Amniotic stem cell (primary cell): ENCODE measurements around the gene FITM1.
"Not testable (repeated sequence)": the region's sequence is repeated elsewhere in the genome, so short reads cannot be mapped to it uniquely, and the experiment has no call there.

Experiments
- DNase-seq: peaks from one replicate; lab custom pipeline; 2025; lab: John Stamatoyannopoulos, UW

The FITM1 gene

DNA sequence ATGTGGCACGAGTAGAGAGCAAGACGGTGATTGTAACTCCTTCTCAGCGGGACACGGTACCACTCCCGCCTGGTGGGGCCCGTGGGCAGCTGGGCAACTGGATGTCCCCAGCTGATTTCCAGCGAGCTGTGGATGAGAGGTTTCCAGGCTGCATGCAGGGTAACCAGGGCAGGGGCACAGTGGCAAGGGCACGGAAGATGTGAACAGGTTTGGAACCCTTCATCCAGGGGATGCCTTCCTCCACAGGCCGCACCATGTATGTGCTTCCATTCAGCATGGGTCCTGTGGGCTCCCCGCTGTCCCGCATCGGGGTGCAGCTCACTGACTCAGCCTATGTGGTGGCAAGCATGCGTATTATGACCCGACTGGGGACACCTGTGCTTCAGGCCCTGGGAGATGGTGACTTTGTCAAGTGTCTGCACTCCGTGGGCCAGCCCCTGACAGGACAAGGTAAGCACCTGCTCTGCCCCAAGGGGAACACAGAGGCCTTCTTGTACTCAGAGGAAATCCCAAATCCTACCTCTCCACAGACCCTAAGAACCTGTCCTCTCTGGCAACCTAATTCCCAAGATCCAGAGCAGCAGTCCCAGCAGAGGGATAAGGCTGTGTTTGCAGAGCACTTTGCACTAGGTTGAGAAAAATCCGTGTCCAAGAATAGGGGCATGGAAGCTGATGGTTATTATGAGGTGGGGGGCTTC, 32.1 kb upstream of the FITM1 start:
- no peak for DNase-seq

DNA sequence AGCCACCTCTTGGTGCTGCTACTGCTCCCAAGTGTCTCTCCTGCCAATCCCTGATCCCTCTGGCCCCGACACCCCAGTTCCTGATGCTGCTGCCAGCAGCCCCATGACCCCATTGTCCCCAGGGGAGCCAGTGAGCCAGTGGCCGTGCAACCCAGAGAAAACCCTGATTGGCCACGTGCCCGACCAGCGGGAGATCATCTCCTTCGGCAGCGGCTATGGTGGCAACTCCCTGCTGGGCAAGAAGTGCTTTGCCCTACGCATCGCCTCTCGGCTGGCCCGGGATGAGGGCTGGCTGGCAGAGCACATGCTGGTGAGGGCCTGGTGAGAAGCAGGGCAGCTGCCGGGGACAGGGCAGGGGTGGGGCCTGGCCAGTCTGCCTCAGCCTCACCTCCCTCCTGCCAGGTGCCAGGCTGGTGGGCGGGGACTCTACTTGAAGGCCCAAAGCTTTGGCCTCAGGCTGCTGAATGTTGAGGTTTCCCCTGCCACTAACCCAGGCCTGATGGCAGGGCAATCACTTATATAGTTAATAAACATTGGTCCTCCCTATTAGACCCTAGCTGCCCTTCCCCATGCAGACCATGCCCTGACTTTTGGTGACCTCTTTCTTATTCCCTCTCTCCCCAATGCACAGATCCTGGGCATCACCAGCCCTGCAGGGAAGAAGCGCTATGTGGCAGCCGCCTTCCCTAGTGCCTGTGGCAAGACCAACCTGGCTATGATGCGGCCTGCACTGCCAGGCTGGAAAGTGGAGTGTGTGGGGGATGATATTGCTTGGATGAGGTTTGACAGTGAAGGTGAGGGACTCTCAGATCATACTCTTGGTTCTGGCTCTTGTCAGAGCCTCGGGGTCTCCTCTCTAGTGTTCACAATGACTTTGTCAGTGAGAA, 31.3 kb upstream of the FITM1 start:
- DNase-seq, result no peak

DNA sequence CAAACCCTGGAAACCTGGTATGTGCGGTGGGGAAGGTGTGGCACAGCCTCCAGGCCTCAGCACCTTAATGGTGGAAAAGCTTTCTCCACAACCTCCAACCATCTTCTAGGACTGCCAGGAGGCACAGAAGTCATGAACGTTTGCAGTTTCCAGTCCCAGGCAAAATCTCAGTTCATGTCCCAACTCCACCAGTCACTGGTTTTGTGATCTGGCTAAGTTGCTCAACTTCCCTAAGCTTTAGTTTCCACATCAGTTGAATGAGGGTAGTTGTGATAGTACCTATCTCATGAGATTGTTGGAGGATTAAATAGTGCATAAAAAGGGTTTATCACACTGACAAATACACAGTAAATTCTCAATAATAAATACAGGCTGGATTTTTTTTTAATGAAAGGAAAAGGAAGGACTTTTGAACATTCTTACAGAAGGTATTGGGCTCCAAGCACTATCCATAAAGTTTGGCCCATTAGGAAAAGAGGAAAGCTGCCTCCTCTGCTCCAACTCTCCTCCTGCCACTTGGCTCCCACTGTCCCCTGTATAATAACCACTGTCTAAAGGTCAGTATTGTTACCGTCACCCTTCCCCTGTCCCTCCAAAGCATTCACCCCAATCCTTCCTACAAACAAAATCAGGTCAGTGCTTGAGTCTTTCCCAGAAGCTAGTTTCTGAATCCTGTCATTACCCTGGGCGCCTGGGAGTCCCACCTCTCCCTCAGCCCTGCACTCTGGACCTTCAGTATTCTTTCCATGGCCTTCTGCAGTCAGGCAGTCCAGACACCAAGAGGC, 30.1 kb upstream of the FITM1 start:
- DNase-seq, result no peak

DNA sequence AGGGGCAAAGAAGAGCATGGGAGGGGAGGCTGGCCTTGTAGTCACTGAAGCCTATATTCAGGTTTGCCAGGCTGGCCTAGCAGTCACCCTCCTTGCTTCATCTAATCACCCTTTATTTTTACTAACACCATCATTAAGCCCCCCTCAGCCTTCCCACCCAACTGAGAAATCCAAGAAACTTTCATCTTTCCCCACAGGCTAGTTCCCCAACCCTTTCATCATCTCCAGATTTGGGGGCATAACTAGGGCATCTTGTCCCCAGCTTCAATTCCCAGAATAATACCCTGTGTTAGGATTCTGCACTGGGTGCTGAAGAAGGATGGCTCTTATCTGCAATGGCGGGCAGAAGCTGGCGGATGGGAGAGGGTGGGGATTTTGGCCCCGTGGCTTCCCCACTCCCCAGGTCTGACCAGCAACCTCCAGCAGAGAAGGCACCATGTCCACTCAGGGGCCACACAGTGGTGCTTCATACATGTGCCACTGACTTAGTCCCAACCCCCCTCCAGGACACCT, 29.4 kb upstream of the FITM1 start:
- DNase-seq, result no peak

DNA sequence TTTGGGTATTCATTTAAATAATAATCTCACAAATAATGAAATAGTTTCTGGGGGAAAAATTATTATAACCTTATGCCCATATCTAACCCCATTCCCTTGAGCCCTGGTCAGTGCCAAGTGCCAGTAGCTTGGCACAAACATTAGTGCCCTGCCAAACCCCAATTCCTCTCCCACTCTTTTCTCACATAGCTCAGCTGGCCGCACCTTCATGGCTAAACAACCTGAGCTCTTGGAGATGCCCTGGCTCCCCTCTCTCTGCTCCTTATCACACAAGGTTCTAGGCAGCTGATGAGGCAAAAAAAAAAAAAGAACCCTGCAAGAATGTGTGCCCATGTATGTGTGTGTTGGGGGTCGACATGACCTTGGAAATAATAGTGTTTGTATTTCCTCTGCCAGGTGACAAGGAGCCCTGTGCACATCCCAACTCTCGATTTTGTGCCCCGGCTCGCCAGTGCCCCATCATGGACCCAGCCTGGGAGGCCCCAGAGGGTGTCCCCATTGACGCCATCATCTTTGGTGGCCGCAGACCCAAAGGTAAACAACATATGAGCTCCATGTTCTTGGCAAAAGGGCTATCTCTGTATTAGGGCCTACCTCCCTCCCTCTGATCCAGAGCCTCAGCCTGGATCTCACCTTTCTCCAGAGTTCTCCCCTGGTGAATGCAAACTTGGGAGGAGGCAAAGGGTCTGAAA, 28.0 kb upstream of the FITM1 start:
- DNase-seq, result no peak

DNA sequence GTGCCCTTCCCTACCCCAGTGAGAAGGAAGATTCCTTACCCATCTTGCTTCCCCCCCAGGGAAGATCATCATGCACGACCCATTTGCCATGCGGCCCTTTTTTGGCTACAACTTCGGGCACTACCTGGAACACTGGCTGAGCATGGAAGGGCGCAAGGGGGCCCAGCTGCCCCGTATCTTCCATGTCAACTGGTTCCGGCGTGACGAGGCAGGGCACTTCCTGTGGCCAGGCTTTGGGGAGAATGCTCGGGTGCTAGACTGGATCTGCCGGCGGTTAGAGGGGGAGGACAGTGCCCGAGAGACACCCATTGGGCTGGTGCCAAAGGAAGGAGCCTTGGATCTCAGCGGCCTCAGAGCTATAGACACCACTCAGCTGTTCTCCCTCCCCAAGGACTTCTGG, 27.0 kb upstream of the FITM1 start:
- no peak for DNase-seq

DNA sequence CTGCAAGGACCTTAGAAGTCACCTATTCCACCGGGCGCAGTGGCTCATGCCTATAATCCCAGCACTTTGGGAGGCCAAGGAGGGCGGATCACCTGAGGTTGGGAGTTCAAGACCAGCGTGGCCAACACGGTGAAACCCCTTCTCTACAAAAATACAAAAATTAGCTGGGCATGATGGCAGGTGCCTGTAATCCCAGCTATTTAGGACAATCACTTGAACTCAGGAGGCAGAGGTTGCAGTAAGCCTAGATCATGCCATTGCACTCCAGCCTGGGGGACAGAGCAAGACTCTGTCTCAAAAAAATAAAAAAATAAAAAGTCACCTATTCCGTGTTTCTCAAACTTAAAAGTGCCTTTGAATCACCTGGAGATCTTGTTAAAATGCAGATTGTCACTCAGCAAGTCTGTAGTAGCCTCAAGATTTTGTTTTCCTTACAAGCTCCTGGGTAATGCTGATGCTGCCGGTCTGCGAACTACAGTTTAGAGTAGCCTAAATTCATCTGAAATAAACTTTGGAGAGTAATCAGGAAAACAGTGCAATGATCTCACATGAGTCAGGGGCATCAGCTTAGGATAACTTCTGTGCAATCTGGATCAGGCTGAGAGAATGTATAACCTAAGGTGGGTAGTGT, 24.7 kb upstream of the FITM1 start:
- DNase-seq, result not testable (repeated sequence)

DNA sequence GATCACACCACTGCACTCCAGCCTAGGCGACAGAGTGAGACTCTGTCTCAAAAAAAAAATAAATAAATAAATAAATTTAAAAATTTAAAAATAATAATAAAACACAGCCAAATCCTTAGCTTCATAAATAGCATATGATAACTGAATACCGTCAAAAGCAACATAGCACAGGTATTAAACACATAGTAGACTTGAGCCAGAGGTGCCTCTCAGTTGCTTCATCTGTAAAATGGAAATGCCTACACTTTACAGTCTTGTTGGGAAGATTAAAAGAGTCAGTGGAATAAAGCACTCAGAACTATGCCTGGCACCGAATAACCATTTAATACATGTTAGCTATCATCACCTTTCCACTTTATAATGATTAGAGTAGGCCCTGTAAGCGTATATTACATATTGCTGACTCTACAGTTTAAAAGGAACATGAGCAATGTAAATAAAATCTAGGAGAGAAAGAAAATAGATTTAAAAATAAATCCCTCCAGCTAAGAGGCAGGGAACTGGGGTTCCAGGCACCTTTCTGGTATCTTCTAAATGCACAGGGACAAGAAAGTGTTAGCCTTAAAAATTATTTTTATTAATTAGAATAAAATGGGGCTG, 23.7 kb upstream of the FITM1 start:
- no peak for DNase-seq

DNA sequence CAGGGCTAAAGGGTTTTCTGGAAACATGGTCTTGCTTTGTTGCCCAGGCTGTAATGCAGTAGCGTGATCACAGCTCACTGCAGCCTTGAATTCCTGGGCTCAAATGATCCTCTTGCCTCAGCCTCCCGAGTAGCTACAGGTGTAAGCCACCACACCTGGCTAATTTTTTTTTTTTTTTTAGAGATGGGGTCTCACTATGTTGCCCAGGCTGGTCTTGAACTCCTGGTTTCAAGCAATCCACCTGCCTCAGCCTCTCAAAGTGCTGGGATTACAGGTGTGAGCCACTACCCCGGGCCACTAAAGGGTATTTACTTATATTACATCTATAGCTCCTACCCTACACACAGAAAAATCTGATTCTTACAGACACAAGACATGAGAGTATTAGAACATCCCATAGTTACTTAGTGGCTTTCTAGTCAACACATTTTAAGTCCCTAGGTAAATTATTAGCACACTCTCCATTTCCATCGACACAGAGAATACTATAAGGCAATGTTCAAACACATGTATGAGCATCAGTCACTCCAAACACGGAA, 22.1 kb upstream of the FITM1 start:
- no peak for DNase-seq

DNA sequence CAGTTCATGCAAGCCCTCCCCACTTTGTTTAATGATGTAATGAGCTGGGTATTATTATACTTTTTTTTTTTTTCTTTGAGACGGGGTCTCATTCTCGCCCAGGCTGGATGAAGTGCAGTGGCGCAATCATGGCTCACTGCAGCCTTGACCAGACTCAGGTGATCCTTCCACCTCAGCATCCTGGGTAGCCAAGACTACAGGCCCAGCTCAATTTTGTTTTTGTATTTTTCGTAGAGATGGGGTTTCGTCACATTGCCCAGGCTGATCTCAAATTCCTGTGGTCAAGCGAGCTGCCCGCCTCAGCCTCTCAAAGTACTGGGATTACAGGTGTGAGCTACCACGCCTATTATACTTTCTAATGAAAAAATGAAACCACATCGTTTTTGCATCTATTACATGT, 20.4 kb upstream of the FITM1 start:
- no peak for DNase-seq

DNA sequence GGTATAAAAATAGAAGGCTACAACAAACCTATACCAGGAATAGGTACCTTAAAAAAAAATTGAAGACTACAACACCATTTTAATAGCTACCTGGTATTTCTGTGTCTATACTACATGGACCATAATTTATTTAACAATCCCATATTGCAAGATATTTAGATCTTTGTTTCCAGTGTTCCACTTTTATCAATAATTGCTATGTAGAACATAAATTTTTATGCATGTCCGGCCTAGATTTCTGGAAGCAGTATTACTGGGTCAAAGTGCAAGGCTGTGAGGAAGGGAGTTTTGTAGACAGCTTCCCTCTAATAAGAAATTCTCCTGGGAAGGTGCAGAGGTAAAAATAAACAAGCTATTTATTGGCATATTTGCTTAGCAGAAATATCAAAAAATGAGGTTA, 19.9 kb upstream of the FITM1 start:
- no peak for DNase-seq

DNA sequence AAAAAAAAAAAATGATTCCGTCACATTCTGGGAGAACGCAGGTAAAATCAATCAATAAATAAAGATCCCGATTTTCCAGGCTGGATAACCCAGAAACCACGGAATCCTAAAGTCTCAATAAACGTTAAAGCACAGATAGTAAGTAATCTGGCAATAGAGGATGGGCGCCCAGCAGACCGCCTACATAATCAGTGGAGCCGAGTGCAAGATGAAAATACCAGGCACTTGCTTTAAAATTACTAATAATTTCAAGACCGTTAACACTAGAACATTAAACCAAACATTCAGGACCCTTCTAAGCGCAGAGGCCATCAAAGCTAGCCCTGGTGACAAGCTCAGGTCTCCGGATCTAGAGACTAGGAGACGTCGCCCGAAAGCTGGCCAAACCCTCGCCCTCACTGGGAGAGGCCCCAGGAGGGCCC, 17.1 kb upstream of the FITM1 start:
- no peak for DNase-seq

DNA sequence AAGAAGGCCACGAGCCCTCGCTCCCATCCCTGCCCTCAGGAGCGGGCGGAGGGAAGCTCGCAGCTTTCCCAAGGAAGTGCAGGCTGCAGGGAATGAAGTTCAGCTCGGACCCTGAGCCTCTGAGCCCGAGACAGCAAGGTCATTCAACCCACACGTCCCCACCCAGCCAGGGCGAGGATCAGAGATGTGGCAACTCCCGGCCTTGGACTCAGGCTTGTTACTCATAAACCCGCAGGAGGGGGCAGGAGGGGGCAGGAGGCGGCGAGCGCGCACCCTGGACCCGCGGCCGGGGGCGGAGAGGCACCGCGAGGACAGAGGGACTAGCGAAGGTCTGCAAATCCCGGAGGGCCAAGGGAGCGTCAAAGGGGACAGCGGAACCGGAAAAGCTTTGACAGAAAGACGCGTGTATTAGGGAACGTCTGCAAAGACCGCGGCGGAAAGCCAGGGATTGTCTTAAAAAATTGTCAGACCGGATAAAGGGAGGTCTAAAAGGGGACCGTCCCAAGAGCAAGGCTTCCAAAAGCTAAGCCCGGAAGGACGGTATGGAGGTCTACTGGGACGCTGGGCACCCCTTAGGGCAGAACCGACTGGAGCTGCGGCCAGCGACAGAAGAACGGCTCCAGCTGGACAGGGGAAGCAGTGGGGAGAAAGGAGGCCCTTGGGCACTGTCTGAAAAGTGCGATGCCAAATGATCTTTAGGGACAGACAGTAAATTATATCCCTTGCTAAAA, 16.5 kb upstream of the FITM1 start:
- peak; percentile 85 for DNase-seq

DNA sequence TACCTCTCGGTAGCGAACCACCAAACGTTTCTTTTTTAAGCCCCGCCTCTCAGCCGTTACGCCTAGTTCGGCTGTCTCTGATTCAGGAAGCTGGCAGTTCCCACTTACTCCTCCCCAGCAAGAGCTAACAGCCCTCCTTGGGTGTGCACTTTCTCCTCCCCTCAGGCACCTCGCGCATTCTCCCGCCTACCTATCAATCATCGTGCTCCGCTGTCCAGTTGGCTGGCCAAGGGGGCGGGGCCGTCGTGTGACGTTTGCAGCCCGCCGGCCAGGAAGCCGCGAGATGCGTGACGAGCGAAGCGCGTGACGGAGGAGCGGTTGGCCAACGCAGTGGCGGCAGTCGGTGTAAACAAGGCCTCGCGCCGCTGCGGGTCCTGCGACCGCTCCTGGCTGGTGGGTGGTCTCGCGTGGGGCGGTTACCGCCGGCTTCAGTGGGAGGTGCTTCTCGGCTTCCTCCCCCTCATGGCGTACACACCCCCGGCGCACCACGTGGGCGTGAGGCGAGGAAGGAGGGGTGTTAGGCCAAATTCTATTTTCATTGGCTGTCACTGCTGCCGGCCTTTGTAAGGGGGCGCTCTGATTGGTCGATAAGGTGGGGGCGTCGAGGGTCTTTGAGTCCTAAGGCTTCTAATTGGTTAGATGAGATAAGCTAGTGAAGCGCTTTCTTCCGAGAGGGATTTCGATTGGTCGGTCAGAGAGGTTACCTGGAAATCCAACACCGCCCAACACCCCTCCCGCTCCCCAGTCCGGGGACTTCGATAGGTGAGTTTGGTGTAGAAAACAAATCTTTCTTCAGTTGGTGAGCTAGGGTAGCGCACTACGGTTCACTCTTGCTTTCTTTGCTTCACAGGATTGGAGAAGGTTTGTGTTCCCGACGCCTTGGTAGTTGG, 15.7 kb upstream of the FITM1 start, which contains the start of the genes DCAF11 and NRL:
Gene DCAF11 (plus strand): TSS at position 246 of the 890 bp plus-strand sequence. CDS start 818 bp downstream, outside the sequence.
Gene NRL (minus strand): TSS at position 418 of the 890 bp plus-strand sequence. CDS start 32,101 bp downstream, outside the sequence.
- DNase-seq, result peak; percentile 98

DNA sequence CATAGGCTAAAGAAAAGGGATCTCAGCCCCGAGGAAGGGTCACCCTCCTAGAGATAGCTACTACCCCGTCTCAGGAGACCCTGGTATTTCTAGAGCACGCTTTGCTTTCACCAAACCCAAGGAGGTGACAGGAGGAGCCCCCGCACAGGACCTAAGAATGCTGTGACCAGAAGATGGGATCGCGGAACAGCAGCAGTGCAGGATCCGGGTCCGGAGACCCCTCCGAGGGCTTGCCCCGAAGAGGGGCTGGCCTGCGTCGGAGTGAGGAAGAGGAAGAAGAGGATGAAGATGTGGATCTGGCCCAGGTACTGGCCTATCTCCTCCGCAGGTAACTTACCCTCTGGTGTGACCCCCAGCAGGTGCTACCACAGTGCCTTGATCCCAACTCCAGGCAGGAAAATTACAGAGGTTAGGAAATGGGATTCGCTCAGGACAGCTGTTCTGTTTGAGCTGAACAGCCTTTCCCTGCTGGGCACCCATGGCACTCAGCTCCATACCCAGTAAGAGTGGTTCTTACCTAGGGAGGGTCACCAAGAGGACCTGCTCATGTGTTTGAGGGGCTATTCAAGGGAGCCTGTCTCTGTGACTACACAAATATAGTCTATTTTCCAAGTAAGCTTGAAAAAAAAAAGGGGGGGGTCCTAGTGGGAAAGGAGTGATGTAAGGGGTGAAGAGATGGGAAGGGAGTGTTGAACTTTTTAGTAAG, 14.9 kb upstream of the FITM1 start:
- DNase-seq, result no peak

DNA sequence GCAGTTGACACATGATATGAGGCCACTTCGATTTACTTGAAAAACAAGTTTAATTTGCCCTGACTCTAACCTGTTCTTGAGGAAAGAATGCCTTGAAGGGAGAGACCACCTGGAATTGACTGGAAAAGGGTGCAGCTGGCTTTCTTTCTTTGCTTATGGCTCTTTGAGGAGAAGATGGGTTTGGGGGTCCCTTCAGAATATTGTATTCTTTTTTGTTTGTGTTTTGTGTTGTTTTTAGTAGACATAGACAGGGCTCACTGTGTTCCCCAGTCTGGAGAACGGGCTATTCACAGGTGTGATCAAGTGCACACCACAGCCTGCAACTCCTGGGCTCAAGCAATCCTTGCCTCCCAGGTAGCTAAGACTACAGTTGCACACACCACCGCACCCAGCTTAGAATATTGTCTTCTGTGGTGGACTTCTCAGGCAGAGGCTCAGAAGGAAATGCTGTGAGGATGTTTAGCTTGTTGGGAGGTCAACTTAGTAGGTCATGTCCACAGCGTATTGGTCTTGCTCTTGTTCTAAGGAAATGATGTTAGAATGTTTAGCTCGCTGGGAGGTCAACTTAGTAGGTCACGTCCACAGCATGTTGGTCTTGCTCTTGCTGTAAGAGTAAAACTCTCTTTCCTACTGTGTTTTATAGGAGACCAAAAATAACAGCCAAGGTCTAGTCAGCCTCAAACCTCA, 14.2 kb upstream of the FITM1 start:
- DNase-seq, result no peak

DNA sequence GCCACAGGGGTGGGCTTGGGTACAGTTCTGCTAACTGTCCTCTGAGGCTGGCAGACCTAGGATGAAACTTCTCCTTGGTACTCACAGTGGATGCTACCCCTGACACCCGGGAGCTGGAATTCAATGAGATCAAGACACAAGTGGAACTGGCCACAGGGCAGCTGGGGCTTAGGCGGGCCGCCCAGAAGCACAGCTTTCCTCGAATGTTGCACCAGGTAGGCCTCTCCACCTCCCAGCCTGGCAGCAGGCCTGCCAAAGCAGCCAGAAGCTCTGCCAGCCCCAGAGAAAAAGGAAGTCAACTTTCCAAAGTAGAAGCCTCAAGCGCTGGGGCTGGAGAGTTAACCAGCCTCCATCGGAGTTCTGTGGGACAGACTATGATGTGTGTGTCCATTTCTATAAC, 13.3 kb upstream of the FITM1 start:
- no peak for DNase-seq
